A549 (cell line): ENCODE measurements around the gene CIB4. TPM values are rescaled to one million over a fixed set of nuclear protein-coding genes. Genes with fewer than 3 reads are reported as not detected.

Source experiments
- ATAC-seq, 2 experiments: fragments of 200-7000 bp in 1 of 2; fragments of >200 bp in 1 of 2; cut with Nextera tagmentation in 1 of 2; cut with Tn5 transposase in 1 of 2; 3 replicates each; pipeline versions ENCODE4 v1.8.0 to v1.9.1; 2018 to 2020; ENCODE audit warnings: mild to moderate bottlenecking in 1 of 2, moderate library complexity in 1 of 2
- CTCF ChIA-PET: fragments of 300-600 bp; sonication (Branson Sonifier 250); formaldehyde crosslinking; extraction: SDS; loops from one replicate; lab custom pipeline; 2021; ENCODE audit warnings: antibody characterized with exemption, inconsistent platforms; lab: Yijun Ruan, JAX
- POLR2A ChIA-PET: fragments of 350-600 bp; formaldehyde crosslinking; extraction: SDS; loops from one replicate; lab custom pipeline; 2021; ENCODE audit warnings: antibody characterized with exemption, inconsistent platforms; lab: Yijun Ruan, JAX
- DNase-seq, 2 experiments: peaks; one replicate each; pipeline versions ENCODE4 v3.0.0 to v3.0.0-alpha.2; 2011 to 2016; ENCODE audit warnings: low read depth in 1 of 2, low spot score in 1 of 2
- FAIRE-seq: peaks from 2 replicates; lab custom pipeline; 2011; peaks lifted over from hg19 to GRCh38; lab: Jason Lieb, UNC
- H3K27ac ChIP-seq, 2 experiments: fragments of >200 bp; sonication (Bioruptor Twin); formaldehyde crosslinking; 3 replicates each; pipeline ENCODE4 v1.5.1; 2016 to 2017
- H3K4me1 ChIP-seq: fragments of >200 bp; sonication (Bioruptor Twin); formaldehyde crosslinking; 3 replicates; pipeline ENCODE4 v1.6.1; 2016
- H3K4me2 ChIP-seq: fragments of >200 bp; sonication (Bioruptor Twin); formaldehyde crosslinking; 3 replicates; pipeline ENCODE4 v1.6.1; 2016
- H3K4me3 ChIP-seq: fragments of >200 bp; sonication (Bioruptor Twin); formaldehyde crosslinking; 3 replicates; pipeline ENCODE4 v1.5.1; 2016
- H3K9me3 ChIP-seq: fragments of >200 bp; sonication (Bioruptor Twin); formaldehyde crosslinking; 3 replicates; pipeline ENCODE4 v1.6.1; 2016
- BHLHE40 ChIP-seq: IDR thresholded peaks from 2 replicates; pipeline ENCODE4 v1.6.1; 2012; ENCODE audit warnings: low read depth, low read length, inconsistent platforms
- CBX2 ChIP-seq: fragments of 200-600 bp; sonication (generic); IDR thresholded peaks from 2 replicates; pipeline ENCODE4 v1.6.1; 2016; ENCODE audit warnings: low read depth, mild to moderate bottlenecking, borderline replicate concordance
- CEBPB ChIP-seq, 2 experiments: fragments of >200 bp in 1 of 2; sonication (Bioruptor Twin) in 1 of 2; formaldehyde crosslinking in 1 of 2; IDR thresholded peaks; 2 replicates each; pipeline ENCODE4 v1.6.1; 2012 to 2016
- EHMT2 ChIP-seq: fragments of 200-600 bp; sonication (generic); IDR thresholded peaks from 2 replicates; pipeline ENCODE4 v1.6.1; 2016; ENCODE audit warnings: antibody characterized with exemption, low read depth, mild to moderate bottlenecking, moderate library complexity
- GATA3 ChIP-seq: IDR thresholded peaks from 2 replicates; pipeline ENCODE4 v1.6.1; 2012; ENCODE audit warnings: borderline replicate concordance
- HOXB13 ChIP-seq: fragments of 250-450 bp; sonication (Bioruptor Pico); IDR thresholded peaks from 2 replicates; pipeline ENCODE4 v1.5.0; 2020; ENCODE audit warnings: low read depth, mild to moderate bottlenecking, moderate library complexity
- JUN ChIP-seq, 2 experiments: fragments of >200 bp; sonication (Bioruptor Twin); formaldehyde crosslinking; IDR thresholded peaks; 2 replicates in 1 of 2; 3 replicates in 1 of 2; pipeline ENCODE4 v1.6.1; 2016 to 2017
- MYC ChIP-seq: IDR thresholded peaks from 2 replicates; pipeline ENCODE4 v1.6.1; 2012; ENCODE audit warnings: mild to moderate bottlenecking, inconsistent platforms, low read length, improper control_type of control experiment, borderline replicate concordance
- NPAS2 ChIP-seq: fragments of 250-450 bp; sonication (Bioruptor Pico); IDR thresholded peaks from 2 replicates; pipeline ENCODE4 v1.8.0; 2022; ENCODE audit warnings: mild to moderate bottlenecking, moderate library complexity, borderline replicate concordance
- PHF8 ChIP-seq: fragments of 200-600 bp; sonication (generic); IDR thresholded peaks from 2 replicates; pipeline ENCODE4 v1.6.1; 2016; ENCODE audit warnings: low read depth, mild to moderate bottlenecking, antibody characterized with exemption, moderate library complexity, borderline replicate concordance
- POLR2AphosphoS2 ChIP-seq: conservative IDR thresholded peaks from 2 replicates; pipeline ENCODE4 v1.6.1; 2012; ENCODE audit warnings: low read length, improper control_type of control experiment, inconsistent platforms
- RCOR1 ChIP-seq: fragments of 150-350 bp; IDR thresholded peaks from 2 replicates; pipeline ENCODE4 v1.6.1; 2014; ENCODE audit warnings: antibody characterized with exemption, low read length, low read depth
- ZNF302 ChIP-seq: fragments of 250-450 bp; sonication (Bioruptor Pico); IDR thresholded peaks from 2 replicates; pipeline ENCODE4 v1.9.0; 2021; ENCODE audit warnings: inconsistent platforms, mild to moderate bottlenecking, moderate library complexity
- WGBS: methylation state at CpG from one replicate; pipeline ENCODE4 v1.1.6; 2017; ENCODE audit errors: missing lambda C conversion rate; 5-methylcytosine and 5-hydroxymethylcytosine counted together
- polyA plus RNA-seq, 4 experiments: library from polyadenylated mRNA; depleted of rRNA in 3 of 4; stranded (reverse); fragments of >200 nt; fragmentation: RNase III in 1 of 4; extraction: RNeasy Plus Mini Kit Qiagen cat#74134 plus additional on column Dnase treatment in 1 of 4; gene quantifications; 2 replicates in 3 of 4; 3 replicates in 1 of 4; pipeline ENCODE4 v1.2.3, GENCODE V29; 2011 to 2017
- TF ChIP-seq, protein P1 (sequence below): fragments of >200 bp; sonication (Bioruptor Twin); formaldehyde crosslinking; IDR thresholded peaks from 3 replicates; pipeline ENCODE4 v1.5.1; 2016
- TF ChIP-seq, protein P2 (sequence below): IDR thresholded peaks from 2 replicates; pipeline ENCODE4 v1.6.1; 2012
- TF ChIP-seq, protein P3 (sequence below): fragments of >200 bp; sonication (Bioruptor Twin); formaldehyde crosslinking; IDR thresholded peaks from 3 replicates; pipeline ENCODE4 v1.6.1; 2016
- TF ChIP-seq, protein P4 (sequence below): fragments of 250-450 bp; sonication (Bioruptor Pico); IDR thresholded peaks from 2 replicates; pipeline ENCODE4 v1.5.0; 2021; ENCODE audit warnings: mild to moderate bottlenecking, moderate library complexity, borderline replicate concordance

Gene CIB4
- polyA plus RNA-seq, 2 of the 4 experiments (the other 2 are of a cell fraction): 0.30 to 1.0 TPM

DNA sequence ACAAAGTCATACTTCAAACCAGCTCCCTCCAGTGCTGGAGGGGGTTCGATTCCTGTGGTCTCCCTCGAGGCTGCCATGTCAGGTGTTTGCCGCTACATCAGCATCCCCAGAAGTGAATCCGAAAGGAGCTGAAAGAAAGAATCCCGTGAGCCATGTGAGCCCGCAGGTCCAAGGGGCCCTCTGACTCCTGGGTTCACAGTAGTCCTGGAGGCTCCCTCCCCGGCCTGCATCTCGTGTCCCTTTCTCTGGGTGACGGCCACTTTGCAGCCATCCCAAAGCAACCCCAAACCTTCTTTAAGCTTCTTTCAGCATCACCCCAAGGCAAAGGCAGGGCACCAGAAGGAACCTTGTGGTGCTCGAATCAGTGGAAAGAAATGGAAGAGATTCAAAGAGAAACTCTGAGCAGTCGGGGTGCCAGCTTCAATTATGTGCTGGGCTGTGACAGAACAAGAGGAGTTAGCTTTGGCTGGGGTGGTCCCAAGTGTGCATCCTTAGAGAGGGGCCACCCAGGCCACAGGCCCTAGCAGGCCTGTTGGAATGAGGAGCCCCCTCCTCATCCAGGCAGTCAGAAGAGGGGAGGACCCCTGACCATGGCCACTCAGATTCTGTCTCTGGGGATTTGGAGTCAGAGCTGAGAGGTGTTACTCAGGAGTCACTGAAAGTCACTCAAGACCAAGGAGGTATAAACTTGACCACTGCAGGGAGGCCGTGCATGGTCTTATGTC lies 59.7 kb downstream of the CIB4 start:
- no peak for ATAC-seq
- DNase-seq: no peak
- H3K9me3 ChIP-seq: no peaks in the 10 kb centered on the region
- TF ChIP-seq ZNF302 (no peak), PHF8 (no peak)
- TF ChIP-seq, protein P1, sequence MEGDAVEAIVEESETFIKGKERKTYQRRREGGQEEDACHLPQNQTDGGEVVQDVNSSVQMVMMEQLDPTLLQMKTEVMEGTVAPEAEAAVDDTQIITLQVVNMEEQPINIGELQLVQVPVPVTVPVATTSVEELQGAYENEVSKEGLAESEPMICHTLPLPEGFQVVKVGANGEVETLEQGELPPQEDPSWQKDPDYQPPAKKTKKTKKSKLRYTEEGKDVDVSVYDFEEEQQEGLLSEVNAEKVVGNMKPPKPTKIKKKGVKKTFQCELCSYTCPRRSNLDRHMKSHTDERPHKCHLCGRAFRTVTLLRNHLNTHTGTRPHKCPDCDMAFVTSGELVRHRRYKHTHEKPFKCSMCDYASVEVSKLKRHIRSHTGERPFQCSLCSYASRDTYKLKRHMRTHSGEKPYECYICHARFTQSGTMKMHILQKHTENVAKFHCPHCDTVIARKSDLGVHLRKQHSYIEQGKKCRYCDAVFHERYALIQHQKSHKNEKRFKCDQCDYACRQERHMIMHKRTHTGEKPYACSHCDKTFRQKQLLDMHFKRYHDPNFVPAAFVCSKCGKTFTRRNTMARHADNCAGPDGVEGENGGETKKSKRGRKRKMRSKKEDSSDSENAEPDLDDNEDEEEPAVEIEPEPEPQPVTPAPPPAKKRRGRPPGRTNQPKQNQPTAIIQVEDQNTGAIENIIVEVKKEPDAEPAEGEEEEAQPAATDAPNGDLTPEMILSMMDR: no peak
- H3K4me3 ChIP-seq: no peak overlapping the region
- CTCF ChIA-PET: interaction anchor here (0.7 to 11.0 kb wide), 10 partner anchors 8 to 410 kb away, joined by 3 to 237 read pairs (median 34); a partner anchor contains a TSS
- POLR2A ChIA-PET: no interaction called here
- peaks cover 4% of the 10 kb centered on the region; the same call in 2 of the 3 replicates for H3K4me1 ChIP-seq
- no peak for FAIRE-seq
- no peak overlapping the region for H3K27ac ChIP-seq
- H3K4me2 ChIP-seq: no peak overlapping the region
- WGBS: 67% methylated on average over 12 of the region's 12 CpGs

DNA sequence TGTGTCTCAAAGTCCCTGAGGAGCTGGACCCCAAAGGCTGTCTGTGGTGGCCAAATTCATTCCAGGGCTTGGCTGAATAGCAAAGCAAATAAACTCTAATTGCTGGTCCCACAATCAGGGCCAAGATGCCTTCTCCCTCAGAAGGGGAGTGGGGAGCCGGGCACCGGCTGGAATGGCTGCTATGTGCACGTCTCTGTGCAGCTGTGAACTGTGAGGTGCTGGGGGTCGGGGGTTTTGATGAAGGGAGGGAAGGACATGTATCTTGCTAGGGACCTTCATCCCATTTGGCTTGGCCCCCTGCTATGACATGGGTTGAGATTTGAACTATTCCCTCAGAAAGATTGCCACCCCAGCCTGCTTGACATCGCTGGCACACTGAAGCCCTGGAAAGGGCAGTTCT lies 60.4 kb downstream of the CIB4 start:
- Histone ChIP-seq H3K9me3 (no peaks in the 10 kb centered on the region), H3K4me2 (no peak overlapping the region), H3K4me1 (peaks cover 4% of the 10 kb centered on the region; the same call in 2 of the 3 replicates), H3K27ac (no peak overlapping the region), H3K4me3 (no peak overlapping the region)
- POLR2A ChIA-PET: no interaction called here
- DNase-seq: no peak
- CTCF ChIA-PET: interaction anchor here (1.0 to 11.0 kb wide), 9 partner anchors 9 to 345 kb away, joined by 3 to 237 read pairs (median 60); a partner anchor contains a TSS
- no peak for ATAC-seq
- TF ChIP-seq NPAS2 (CRISPR knock-in tag) (no peak), JUN (IDR thresholded peaks at IDR 0.05) (no peak), GATA3 (no peak), CBX2 (no peak), POLR2AphosphoS2 (no peak), HOXB13 (CRISPR knock-in tag) (no peak), EHMT2 (no peak), MYC (no peak), CEBPB (IDR thresholded peaks at IDR 0.05) (no peak), BHLHE40 (no peak), RCOR1 (no peak)
- TF ChIP-seq, protein P2, sequence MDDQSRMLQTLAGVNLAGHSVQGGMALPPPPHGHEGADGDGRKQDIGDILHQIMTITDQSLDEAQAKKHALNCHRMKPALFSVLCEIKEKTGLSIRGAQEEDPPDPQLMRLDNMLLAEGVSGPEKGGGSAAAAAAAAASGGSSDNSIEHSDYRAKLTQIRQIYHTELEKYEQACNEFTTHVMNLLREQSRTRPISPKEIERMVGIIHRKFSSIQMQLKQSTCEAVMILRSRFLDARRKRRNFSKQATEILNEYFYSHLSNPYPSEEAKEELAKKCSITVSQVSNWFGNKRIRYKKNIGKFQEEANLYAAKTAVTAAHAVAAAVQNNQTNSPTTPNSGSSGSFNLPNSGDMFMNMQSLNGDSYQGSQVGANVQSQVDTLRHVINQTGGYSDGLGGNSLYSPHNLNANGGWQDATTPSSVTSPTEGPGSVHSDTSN: no peak
- TF ChIP-seq, protein P3, sequence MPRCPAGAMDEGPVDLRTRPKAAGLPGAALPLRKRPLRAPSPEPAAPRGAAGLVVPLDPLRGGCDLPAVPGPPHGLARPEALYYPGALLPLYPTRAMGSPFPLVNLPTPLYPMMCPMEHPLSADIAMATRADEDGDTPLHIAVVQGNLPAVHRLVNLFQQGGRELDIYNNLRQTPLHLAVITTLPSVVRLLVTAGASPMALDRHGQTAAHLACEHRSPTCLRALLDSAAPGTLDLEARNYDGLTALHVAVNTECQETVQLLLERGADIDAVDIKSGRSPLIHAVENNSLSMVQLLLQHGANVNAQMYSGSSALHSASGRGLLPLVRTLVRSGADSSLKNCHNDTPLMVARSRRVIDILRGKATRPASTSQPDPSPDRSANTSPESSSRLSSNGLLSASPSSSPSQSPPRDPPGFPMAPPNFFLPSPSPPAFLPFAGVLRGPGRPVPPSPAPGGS: no peak
- TF ChIP-seq, protein P4, sequence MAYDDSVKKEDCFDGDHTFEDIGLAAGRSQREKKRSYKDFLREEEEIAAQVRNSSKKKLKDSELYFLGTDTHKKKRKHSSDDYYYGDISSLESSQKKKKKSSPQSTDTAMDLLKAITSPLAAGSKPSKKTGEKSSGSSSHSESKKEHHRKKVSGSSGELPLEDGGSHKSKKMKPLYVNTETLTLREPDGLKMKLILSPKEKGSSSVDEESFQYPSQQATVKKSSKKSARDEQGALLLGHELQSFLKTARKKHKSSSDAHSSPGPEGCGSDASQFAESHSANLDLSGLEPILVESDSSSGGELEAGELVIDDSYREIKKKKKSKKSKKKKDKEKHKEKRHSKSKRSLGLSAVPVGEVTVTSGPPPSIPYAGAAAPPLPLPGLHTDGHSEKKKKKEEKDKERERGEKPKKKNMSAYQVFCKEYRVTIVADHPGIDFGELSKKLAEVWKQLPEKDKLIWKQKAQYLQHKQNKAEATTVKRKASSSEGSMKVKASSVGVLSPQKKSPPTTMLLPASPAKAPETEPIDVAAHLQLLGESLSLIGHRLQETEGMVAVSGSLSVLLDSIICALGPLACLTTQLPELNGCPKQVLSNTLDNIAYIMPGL: no peak
- WGBS: 70% methylated on average over 5 of the region's 5 CpGs
- FAIRE-seq: no peak
